KMS-11 (cell line): Measurements from ENCODE around the gene RAI2.

Source experiments
- H2AFZ ChIP-seq: fragments of 200-600 bp; sonication (generic); 2 replicates; pipeline ENCODE4 v1.6.1; 2016; ENCODE audit warnings: antibody characterized with exemption, mixed run types, low read depth
- H3K27ac ChIP-seq: fragments of 200-600 bp; sonication (generic); 2 replicates; pipeline ENCODE4 v1.6.1; 2016; ENCODE audit warnings: mild to moderate bottlenecking, mixed run types
- H3K27me3 ChIP-seq: fragments of 200-600 bp; sonication (generic); 2 replicates; pipeline ENCODE4 v1.6.1; 2017; ENCODE audit warnings: mild to moderate bottlenecking, low read depth, mixed run types, moderate library complexity; ENCODE audit not compliant: insufficient read depth
- H3K36me3 ChIP-seq: fragments of 200-600 bp; sonication (generic); 2 replicates; pipeline ENCODE4 v1.6.1; 2017; ENCODE audit warnings: mild to moderate bottlenecking, mixed run types; ENCODE audit not compliant: insufficient read depth
- H3K4me1 ChIP-seq: fragments of 200-600 bp; sonication (generic); 2 replicates; pipeline ENCODE4 v1.6.1; 2016; ENCODE audit warnings: mild to moderate bottlenecking, low read depth, mixed run types; ENCODE audit not compliant: poor library complexity, severe bottlenecking
- H3K4me2 ChIP-seq: fragments of 200-600 bp; sonication (generic); 2 replicates; pipeline ENCODE4 v1.7.0; 2016; ENCODE audit warnings: mild to moderate bottlenecking, mixed run types
- H3K4me3 ChIP-seq: fragments of 200-600 bp; sonication (generic); IDR thresholded peaks from 2 replicates; pipeline ENCODE4 v1.6.1; 2017; ENCODE audit warnings: low read depth, low read length, mixed read lengths; ENCODE audit not compliant: insufficient read depth
- H3K79me2 ChIP-seq: fragments of 200-600 bp; sonication (generic); 2 replicates; pipeline ENCODE4 v1.6.1; 2016; ENCODE audit warnings: low read depth, mixed run types; ENCODE audit not compliant: insufficient read depth
- H3K9ac ChIP-seq: fragments of 200-600 bp; sonication (generic); 2 replicates; pipeline ENCODE4 v1.6.1; 2016; ENCODE audit warnings: mild to moderate bottlenecking, mixed run types
- H4K20me1 ChIP-seq: fragments of 200-600 bp; sonication (generic); 2 replicates; pipeline ENCODE4 v1.6.1; 2016; ENCODE audit warnings: mild to moderate bottlenecking, mixed run types; ENCODE audit not compliant: insufficient read depth
- TF ChIP-seq, protein P1 (sequence below): fragments of 200-600 bp; sonication (generic); conservative IDR thresholded peaks from 2 replicates; pipeline ENCODE4 v1.6.1; 2017; ENCODE audit warnings: low read depth, mild to moderate bottlenecking, antibody characterized with exemption, low read length, moderate library complexity, mixed read lengths

The RAI2 gene

DNA sequence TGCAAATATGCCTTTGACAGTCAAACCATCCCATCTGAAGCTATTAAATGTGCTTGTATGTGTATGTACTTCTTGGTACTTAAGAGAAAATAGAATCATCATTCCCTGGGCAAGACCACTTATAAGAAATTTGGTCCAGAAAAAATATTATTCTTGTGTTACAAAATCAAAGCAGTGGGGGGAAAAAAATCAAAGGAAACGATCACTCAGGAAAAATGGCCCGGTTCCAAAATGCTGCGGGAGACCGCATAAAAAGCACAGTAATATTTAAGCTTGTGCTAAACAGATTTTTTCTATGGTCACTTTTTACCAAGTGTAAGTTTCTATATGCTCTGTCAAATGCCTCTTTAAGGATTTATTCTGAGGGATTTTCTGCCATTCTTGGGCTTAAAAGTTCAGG lies 36.1 kb downstream of the RAI2 start:
- H3K4me2 ChIP-seq: no peak overlapping the region
- H3K4me1 ChIP-seq: no peaks in the 10 kb centered on the region
- H4K20me1 ChIP-seq: no peaks in the 10 kb centered on the region
- no peaks in the 10 kb centered on the region for H3K27me3 ChIP-seq
- H3K36me3 ChIP-seq: no peaks in the 10 kb centered on the region
- no peak overlapping the region for H3K27ac ChIP-seq
- TF ChIP-seq, protein P1, sequence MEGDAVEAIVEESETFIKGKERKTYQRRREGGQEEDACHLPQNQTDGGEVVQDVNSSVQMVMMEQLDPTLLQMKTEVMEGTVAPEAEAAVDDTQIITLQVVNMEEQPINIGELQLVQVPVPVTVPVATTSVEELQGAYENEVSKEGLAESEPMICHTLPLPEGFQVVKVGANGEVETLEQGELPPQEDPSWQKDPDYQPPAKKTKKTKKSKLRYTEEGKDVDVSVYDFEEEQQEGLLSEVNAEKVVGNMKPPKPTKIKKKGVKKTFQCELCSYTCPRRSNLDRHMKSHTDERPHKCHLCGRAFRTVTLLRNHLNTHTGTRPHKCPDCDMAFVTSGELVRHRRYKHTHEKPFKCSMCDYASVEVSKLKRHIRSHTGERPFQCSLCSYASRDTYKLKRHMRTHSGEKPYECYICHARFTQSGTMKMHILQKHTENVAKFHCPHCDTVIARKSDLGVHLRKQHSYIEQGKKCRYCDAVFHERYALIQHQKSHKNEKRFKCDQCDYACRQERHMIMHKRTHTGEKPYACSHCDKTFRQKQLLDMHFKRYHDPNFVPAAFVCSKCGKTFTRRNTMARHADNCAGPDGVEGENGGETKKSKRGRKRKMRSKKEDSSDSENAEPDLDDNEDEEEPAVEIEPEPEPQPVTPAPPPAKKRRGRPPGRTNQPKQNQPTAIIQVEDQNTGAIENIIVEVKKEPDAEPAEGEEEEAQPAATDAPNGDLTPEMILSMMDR: no peak
- no peak overlapping the region for H3K9ac ChIP-seq
- no peak overlapping the region for H3K4me3 ChIP-seq
- H2AFZ ChIP-seq: no peak overlapping the region
- H3K79me2 ChIP-seq: no peaks in the 10 kb centered on the region

DNA sequence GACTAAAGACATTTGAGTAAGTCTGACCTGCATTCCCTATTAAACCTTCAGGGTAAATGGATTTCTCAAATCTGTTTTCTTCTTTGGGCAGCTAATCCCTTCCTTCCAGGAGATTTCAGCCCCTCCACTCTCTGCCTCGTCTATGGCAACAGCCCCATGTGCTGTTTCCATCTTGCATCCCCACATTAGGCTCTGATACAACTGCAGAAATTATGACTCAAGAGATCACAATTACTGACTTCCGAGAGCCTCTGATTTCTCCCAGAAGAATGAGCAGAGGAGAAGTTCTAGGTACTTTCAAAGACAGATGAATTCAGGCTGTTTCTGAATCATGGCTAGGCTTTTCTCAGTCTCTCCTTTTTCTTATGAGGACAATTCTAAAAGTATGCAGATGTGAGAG lies 38.7 kb downstream of the RAI2 start:
- TF ChIP-seq, protein P1: no peak
- no peaks in the 10 kb centered on the region for H3K4me1 ChIP-seq
- no peaks in the 10 kb centered on the region for H3K79me2 ChIP-seq
- H2AFZ ChIP-seq: no peak overlapping the region
- no peak overlapping the region for H3K9ac ChIP-seq
- H3K36me3 ChIP-seq: no peaks in the 10 kb centered on the region
- no peaks in the 10 kb centered on the region for H3K27me3 ChIP-seq
- no peaks in the 10 kb centered on the region for H4K20me1 ChIP-seq
- no peak overlapping the region for H3K27ac ChIP-seq
- no peak overlapping the region for H3K4me3 ChIP-seq
- no peak overlapping the region for H3K4me2 ChIP-seq

DNA sequence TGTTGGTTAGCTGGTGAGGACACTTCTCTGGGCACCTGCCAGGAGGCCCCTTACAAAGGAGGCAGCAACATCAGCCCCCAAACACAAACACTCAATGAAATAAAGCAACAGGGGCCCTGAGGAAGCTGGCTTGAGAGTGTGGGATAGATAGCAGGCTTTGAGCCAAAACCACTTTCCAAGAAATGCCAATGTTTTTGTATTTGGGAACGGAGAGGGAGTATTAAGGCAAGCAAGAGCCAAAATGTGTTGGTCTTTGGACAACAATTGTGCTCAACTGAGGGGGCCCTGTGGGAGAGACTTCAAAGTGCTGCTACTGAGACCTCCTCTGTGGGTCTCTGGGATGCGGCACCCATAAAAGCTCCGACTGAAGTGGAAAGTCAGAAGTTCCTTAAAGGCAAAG lies 41.0 kb downstream of the RAI2 start:
- Histone ChIP-seq H3K4me1 (no peaks in the 10 kb centered on the region), H4K20me1 (no peaks in the 10 kb centered on the region), H3K4me3 (no peak overlapping the region), H3K4me2 (no peak overlapping the region), H3K27me3 (no peaks in the 10 kb centered on the region), H3K27ac (no peak overlapping the region), H3K36me3 (no peaks in the 10 kb centered on the region), H3K79me2 (no peaks in the 10 kb centered on the region), H3K9ac (no peak overlapping the region), H2AFZ (no peak overlapping the region)
- TF ChIP-seq, protein P1: no peak

DNA sequence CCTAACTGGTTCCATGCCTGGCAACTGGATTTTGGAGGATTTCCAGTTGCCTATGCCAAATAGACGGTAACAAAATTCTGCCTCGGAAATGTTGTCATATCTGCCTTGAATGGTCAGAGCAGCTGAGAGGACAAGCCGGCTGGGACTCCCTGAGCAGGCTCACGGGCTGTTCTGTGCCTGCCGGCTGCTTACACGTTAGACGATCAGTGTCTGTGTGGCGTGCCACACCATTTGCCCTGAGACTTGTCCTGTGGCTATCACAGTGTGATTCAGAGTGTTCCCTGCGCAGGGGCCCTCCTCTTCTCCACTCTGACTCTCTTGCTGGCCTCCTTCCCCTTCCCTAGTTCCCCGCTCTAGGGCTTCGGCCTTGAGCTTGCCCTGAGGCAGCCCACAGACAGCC lies 42.4 kb downstream of the RAI2 start:
- TF ChIP-seq, protein P1: no peak
- Histone ChIP-seq H3K36me3 (no peaks in the 10 kb centered on the region), H4K20me1 (no peaks in the 10 kb centered on the region), H3K4me1 (no peaks in the 10 kb centered on the region), H3K27me3 (no peaks in the 10 kb centered on the region), H3K9ac (no peak overlapping the region), H3K27ac (no peak overlapping the region), H3K4me2 (no peak overlapping the region), H2AFZ (no peak overlapping the region), H3K79me2 (no peaks in the 10 kb centered on the region), H3K4me3 (no peak overlapping the region)

DNA sequence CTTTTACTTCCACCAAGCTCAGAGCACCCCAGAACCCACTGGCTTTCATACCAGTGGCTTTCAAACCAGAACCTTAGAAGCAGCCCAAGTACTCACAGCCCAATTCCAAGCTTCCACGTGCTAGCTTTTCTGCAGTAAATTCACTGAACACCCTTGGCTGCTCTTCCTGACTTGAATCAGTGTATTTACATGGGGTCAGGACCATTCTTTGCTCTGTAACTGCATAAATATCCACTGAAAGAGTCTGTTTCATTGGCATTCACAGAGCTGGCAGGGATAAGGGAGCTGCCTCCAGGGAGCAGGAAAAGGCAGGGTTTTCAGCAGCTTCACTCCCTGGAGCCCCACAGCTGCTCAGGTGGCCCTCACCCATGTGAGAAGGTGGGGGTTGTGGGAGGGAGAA lies 43.8 kb downstream of the RAI2 start:
- Histone ChIP-seq H3K36me3 (no peaks in the 10 kb centered on the region), H3K4me3 (no peak overlapping the region), H4K20me1 (no peaks in the 10 kb centered on the region), H3K9ac (no peak overlapping the region), H2AFZ (no peak overlapping the region), H3K27me3 (no peaks in the 10 kb centered on the region), H3K27ac (no peak overlapping the region), H3K79me2 (no peaks in the 10 kb centered on the region), H3K4me1 (no peaks in the 10 kb centered on the region), H3K4me2 (no peak overlapping the region)
- TF ChIP-seq, protein P1: no peak
